ENCODE data around the gene MRPL20.

Gene MRPL20

DNA sequence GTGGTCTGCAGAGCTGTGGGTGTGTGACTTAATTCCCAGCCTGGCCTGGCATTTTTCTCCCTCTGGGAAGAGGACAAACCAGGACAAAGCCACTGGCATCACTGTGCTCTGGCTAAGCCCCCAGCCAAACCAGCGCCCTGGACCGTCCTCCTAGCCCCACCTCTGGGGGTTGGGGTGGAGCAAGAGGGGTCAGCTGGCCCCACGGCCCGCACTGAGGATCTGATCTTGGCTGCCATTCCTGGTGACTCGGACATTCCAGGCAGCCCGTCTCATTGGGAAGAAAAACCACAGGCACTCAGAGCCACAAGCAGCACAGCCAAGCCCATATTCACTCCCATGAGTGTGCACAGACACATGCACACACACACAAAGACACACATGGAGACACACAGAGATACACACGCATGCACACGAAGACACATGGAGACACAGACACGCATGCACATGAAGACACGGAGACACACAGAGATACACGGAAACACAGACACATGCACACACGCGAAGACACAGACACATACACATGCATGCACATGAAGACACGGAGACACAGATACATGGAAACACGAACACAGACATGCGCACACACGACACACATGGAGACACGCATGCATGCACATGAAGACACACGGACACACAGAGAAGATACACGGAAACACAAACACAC is 46.5 kb downstream of the MRPL20 start:
- no peak for DNase-seq (ENCODE audit: low read depth)

DNA sequence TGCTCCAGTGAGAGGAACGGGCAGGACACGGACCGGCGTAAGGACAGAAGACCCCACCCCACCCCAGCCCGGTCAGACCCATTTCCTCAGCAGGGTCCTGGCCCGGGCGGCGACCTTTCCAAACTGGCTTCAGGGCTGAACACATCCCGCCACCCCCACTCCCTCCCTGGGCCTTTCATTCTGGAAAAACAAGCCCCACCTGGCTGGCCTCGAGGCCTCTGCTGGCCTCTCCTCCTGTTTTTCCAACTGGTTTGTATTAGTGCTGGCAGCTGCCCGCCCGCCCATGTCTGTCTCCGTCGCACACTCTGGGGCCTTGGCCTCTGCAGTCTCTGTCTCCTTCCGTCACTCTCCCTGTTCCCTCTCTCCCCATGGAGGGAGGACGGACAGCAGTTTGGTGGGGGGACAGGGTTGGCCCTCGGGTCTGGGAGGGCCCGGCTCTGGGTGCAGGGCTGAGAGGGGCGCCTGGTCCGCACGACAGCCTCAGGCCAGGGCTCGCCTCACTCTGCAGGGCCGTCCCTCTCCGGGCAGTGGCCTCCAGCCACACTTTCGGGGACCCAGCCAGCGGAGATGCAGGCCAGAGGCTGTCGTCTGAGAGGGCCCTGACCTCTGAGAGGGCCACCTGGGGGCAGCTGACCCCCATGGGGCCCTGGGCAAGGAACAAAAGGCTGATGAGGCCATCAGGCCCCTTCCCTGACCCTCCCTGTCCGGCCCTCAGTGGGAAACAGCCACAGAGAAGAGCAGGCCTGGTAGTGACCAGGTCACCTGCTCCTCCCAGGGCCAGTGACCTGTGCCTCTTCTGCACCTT is 47.2 kb downstream of the MRPL20 start:
- DNase-seq (ENCODE audit: low read depth), result no peak

DNA sequence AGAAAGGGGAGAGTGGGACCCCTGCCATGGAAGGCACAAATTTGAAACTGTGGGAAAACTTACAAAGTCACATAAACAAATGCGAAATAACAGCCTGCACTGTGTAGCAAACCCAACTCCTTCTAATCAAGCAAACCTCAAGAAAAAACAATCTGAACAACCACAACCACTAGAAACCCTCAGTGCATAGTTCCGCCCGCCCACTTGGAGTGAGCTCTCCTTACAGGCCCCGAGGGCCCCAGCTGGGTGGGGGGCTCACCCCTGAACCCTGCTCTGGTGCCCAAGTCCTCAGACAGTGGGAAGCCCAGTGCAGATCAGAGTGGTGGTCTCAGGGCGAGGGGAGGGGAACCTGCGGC is 47.8 kb downstream of the MRPL20 start:
- DNase-seq (ENCODE audit: low read depth), result no peak

DNA sequence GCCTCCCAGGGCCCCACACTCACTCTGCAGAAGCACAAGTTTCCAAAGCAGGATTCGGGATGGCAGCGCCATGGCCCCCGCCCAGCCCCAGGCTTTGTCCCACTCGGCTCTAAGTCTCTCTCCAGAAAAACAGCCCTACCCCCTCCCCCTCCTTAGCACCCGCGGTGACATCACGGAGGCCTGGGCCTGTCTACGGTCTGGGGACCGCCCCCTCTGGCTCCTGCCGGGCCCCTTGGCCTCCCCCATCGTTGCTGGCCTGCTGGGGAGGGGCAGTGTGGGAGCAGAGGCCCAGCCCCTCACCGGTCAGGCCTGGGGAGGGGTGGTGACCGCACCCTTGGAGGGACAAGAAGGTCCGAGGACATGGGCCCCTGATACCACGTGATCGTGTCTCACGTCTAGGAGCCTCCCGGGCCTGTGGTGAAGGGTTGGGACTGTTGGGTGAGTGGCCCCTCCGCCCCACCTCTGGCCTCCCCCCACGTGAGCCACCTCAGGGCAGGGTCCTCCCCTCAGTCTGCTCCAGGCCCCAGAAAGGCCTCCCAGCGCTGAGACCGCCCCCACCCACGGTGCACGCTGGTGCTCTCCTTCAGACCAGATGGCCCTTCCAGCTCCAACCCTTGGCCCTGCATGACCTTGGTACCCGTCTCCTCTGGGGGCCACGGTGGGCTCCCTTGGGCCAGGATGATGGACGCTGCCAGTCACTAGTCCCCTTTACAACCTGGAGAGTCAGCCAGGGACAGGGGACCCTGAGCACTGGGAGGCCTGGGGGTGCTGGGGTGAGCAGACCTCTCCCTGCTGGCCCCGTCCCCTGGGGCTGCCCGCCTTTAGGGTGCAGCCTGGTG is 48.4 kb downstream of the MRPL20 start, which contains the start of gene MXRA8:
TSS of gene MXRA8 (minus strand) at position 123 of the 839 bp plus-strand sequence. CDS start at position 72, 51 bp downstream.
- DNase-seq (ENCODE audit: low read depth), result no peak

DNA sequence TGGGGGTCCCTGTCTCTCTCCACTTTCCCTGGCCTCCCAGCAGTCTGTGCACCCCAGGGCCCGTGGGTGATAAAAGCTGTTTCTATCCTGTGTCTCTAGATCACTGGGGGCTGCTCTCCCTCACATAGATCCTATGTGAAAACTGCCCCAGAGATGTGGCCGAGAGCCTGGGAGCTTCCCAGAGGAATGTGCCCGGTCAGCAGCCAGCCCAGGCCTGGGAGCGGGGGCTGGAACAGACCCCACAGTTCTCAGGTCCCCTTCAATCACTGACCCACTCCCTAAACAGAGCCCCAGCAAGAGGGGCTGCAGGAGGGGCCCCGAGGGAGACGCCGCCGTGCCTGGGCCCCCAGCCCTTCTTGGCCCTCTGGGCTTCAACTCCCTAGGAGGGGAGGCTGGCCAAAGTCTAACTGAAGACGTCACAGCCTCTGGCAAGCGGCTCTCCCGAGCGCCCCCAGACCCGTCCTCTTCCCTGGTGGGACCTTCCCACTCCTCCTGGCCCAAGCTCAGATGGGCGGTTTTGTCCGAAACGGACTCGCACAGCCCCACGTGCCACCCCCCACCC is 49.1 kb downstream of the MRPL20 start:
- DNase-seq (ENCODE audit: low read depth), result no peak

DNA sequence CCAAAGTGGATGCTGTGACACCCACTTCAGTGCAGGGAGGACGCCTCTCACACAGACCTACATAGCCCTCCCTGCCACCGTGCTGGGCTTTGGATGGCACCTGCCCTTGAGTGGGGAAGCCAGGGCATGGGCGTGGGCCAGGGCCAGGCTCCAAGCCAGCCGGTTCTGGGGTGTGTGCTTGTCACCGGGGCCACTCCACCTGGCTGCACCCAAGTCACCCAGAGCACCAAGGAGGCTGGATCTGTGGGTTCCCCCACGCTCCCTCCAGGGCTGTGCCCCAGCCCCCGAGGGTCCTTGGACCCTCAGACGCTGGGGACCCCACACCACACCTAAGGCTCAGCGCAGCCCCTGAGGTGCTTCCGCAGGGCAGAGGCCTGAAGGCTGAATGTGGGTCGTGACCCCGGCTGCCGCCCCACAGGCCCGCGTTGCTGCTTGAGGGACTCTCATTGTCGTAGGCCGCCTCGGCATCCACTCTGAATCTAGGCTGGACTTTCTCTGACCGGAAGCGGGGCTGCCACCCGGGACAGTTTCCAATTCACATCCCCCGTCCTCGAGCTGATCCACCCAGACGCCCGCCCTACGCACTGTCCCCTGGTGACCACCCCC is 50.2 kb downstream of the MRPL20 start:
- DNase-seq (ENCODE audit: low read depth), result no peak

DNA sequence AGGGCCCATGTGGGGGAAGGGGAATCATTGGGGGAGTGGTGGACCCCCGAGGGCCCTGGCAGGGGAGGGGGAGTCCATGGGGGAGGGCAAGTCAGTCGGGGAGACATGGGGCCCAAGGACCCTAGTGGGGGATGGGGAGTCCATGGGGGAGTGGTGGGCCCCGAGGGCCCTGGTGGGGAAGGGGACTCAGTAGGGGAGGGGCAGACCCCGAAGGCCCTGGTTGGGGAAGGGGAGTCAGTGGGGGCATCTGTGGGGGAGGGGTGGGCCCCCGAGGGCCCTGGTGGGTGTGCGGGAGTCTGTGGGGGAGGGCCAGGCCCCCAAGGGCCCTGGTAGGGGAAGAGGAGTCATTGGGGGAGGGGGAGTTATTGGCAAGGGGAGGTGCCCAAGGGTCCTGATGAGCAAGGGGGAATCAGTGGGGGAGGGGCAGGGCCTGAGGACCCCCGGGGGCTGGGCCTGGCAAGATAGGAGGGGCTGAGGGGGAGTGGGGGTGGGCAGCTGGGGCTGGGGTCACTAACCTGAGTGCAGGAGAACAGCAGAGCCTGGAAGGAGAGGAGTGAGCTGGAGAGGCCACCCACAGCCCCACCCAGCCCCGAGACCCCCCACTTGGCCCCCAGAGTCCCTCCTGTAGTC is 50.8 kb downstream of the MRPL20 start:
- no peak for DNase-seq (ENCODE audit: low read depth)

DNA sequence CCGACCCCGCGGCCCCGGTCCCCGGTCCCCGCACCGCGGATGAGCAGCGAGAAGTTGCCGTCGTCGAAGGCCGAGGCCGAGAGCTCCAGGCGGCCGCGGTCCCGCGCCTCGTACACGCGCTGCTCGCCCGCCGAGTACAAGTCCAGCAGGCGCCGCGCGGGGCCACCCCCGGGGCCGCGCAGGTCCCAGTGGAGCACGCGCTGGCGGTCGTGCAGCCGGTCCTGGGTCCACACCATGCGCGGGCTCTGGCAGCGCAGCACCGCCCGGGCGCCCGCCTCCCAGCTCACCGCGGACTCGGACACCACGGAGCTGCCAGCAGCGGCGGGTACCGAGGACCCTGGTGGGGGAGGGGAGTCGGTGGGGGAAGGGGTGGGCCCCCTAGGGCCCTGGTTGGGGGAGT is 51.7 kb downstream of the MRPL20 start:
- DNase-seq (ENCODE audit: low read depth), result no peak

DNA sequence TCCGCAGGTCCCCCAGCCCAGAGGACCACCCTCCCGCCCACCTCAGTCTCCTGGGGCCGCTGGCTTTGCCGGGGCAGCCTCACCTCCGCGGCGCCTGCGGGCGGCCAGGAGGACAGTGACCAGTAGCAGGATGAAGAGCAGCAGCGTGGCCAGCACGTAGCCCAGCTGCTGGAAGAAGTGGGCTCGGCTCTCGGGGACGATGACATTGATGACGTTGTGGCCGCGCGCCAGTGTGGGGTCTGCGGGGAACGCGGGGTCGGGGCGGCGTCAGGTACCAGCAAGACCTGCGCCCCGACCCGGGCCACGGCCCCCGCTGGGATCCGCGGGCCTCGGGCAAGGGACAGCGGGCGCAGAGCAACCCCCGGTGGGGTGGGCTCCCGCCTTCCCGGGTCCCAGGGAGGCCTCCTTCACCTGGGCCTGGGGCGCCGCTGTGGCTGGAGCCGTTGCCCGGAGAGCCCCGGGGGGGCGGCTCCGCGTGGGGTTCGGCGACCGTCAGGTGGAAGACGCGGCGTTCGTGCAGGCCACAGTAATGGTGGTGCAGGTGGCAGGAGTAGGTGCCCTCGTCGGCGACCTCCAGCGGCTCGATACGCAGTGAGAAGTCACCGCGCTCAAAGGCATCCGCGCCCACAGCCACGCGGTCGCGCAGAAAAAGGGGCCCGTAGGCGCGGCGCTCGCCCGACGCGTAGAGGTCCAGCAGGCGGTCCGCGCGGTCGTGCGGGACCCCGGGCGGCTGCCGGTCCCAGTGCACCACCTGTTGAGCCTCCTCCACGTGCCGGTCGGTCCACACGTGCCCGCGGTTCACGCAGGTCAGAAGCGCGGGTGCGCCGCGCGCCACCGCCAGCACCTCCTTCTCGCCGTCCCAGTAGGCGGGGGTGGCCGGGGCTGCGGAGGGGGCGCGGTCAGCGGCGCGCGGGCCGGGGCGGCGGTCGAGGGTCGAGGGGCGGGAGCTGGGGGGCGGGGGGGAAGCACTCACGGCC is 52.5 kb downstream of the MRPL20 start:
- DNase-seq (ENCODE audit: low read depth), result no peak

DNA sequence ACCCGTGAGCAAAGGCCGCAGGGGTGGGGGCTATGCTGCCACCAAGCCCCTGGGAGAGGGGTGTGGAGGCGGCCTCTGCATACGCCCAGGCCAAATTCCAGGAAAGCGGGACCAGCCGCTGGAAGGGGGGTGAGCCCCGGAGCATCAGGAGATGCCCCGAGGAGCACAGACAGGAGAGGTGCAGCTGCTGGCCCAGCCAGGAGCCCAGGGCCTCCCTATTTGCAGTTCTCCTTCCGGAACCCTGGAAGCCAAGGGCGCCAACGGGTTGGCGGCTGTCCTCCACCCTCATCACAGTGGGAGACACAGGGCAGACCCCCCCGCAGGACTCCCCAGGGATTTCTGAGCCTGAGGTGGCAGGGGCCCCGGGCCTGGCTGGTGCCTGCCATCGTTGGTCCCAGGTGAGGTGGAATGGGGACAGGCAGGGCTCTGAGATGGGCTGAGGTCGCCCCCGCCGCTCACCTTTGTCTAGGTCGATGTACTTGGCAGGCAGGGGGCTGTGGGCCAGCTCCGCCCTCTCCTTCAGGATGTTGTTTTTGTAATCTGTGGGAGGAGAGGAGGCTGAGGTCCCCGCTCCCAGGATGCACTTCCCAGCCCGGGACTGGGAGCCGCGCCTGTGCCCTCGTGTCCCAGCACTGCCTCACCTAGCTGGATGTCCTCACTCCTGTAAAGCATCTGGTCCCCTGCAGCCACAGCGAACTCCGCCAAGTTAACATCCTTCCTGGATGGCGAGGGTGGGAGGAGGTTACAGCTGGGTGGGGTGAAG is 53.5 kb downstream of the MRPL20 start:
- DNase-seq (ENCODE audit: low read depth), result no peak

DNA sequence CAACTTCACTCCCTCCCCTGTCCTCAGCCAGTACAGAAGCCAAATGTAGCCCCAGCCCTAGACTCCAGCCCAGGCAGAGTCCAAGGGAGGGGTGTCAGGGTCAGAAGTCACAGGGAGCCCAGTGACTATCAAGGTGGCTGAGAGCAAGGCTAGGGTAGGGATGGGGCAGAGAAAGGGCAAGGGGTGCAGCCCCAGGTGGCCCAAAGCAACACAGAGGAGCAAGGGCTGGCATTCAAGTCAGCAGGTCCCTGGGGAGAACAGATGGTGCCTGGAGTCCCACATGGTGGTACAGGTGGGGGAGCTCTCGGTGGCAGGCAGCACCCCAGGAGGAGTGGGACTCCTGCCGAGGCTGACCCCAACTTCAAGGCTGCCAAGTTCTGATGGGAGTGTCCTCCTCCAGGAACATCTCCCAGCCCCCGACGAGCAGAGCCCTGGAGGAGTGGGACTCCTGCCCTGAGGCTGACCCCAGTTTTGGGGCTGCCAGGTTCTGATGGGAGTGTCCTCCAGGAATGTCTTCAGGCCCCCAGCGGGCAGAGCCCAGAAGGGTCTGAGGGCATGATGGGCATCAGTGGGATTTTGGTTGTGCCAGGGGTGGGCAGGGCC is 54.2 kb downstream of the MRPL20 start:
- DNase-seq (ENCODE audit: low read depth), result no peak
